AG10803 (cell line): Measurements from ENCODE around the gene NANOS2.

Experiments used
- DNase-seq: peaks from one replicate; pipeline ENCODE4 v3.0.0; 2010; ENCODE audit warnings: low read depth
- H3K4me3 ChIP-seq: 2 replicates; pipeline ENCODE4 v1.5.1; 2011; ENCODE audit warnings: mild to moderate bottlenecking, low read length, control low read depth
- CTCF ChIP-seq: conservative IDR thresholded peaks from 2 replicates; pipeline ENCODE4 v1.5.1; 2011; ENCODE audit warnings: mild to moderate bottlenecking, low read length, control low read depth, inconsistent platforms

The NANOS2 gene

GRCh38 chr19:45939792-45940514 lies 25.4 kb upstream of the NANOS2 start:
- TF ChIP-seq CTCF: no peak
- DNase-seq: no peak
- no peak overlapping the region for H3K4me3 ChIP-seq

DNA sequence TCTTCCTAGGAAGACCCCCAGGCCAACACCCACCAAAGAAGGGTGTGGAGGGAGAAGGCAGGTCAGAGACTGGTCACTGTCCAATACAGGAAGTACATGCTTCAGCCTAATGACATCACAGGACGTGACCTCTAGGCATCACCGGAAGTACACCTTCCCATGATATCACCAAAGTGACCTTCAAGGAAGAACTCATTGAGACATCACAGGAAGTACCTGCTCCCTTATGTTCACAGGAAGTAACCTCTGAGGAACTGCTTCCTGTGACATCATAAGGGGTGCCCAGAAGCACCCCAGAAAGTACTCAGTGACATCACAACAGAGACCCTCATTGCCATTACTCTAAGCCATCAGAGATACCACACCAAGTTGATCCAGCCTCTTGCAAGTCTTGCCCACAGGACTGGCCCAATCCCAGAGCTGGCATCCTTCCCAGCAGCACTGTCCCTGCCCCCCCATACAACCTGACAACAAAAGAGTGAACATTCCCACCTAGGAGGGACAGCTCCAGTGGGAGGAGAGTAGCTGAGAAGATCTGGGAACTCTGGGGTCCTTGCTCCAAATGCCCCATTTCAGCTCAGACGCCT lies 24.2 kb upstream of the NANOS2 start:
- no peak overlapping the region for H3K4me3 ChIP-seq
- DNase-seq: no peak
- no peak for TF ChIP-seq CTCF

GRCh38 chr19:45935267-45935666 lies 20.7 kb upstream of the NANOS2 start:
- H3K4me3 ChIP-seq: no peak overlapping the region
- no peak for TF ChIP-seq CTCF
- DNase-seq: no peak

DNA sequence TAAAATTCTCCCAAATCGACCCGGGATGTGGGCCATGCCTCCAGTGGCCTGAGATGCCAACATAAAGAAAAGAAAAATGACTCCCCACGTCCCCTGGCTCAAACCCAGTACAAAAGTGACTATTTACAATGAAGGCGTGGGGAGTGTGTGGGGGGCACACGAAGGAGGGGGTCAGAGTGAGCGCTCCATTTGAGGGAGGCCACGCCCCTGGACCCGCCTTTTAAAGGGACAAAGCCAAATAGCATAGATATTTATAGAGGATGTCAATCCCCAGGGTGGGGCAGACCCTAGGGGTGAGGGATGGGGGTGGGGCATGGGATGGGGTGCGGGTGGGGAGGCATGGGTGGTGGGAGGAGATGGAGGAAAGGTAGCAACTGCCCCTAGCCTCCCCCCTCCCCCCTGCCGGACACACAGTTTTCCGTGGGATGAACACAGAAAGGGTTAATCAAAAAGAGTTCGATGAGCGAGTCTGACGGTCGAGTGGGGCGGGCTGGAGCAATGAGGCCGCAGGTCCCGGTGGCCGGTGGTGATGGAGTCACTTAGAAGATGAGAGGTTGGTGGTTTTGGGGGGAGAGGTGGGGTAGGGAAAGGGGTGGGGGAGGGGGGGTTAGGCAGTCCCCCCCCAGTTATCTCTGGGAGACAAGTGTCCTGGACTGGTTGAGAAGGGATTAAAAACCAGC lies 20.1 kb upstream of the NANOS2 start:
- H3K4me3 ChIP-seq: no peak overlapping the region
- DNase-seq: no peak
- no peak for TF ChIP-seq CTCF

DNA sequence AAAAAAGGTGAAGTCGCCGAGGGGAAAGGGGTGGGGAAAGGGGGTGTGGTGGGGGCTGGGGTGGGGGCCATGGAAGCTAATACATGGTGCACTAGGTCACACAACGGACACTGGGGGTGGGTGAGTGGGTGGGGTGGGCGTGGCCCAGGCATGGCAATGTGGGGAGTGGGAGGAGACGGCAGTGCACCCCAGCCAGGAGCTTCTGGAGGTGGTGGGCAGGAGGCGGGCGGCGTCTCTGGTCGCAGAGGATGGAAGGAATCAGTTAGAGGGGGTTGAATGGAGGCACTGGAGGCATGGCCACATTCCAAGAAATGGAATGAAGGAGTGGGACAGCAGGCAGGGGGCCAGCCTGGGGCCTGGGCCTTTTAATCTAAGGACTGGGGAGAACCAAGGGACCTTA lies 19.2 kb upstream of the NANOS2 start:
- no peak overlapping the region for H3K4me3 ChIP-seq
- DNase-seq: no peak
- TF ChIP-seq CTCF: no peak

DNA sequence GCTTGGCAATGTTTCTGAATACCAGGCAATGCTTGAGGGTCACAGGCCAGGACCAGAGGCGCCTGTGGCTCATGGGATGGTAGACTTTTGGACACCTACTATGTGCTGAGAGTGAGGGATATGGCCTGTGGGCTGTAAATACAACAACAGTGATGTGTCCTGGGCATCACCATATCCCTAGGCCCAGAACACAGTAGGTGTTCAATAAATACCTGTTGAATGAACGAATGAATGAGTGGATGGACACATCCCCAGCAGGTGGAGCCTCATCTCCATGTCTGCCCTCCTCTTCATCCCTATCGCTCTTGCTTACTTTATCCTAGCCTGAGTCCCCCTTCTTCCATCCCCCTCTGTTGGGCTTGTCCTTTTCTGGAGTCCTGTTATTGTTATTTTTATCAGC lies 16.5 kb upstream of the NANOS2 start:
- H3K4me3 ChIP-seq: no peak overlapping the region
- TF ChIP-seq CTCF: no peak
- no peak for DNase-seq

- no peak for DNase-seq
- no peak for TF ChIP-seq CTCF
- no peak overlapping the region for H3K4me3 ChIP-seq
These were observed 14.7 kb upstream of the NANOS2 start for GRCh38 chr19:45929247-45929646.
